HG02623 (cell line): ENCODE data around the gene HMCN1.

ENCODE experiments used
- ATAC-seq: cut with Tn5 transposase; IDR thresholded peaks from one replicate; pipeline ENCODE4 v1.9.1; 2021; ENCODE audit warnings: moderate library complexity; ENCODE audit not compliant: unreplicated experiment

The HMCN1 gene

DNA sequence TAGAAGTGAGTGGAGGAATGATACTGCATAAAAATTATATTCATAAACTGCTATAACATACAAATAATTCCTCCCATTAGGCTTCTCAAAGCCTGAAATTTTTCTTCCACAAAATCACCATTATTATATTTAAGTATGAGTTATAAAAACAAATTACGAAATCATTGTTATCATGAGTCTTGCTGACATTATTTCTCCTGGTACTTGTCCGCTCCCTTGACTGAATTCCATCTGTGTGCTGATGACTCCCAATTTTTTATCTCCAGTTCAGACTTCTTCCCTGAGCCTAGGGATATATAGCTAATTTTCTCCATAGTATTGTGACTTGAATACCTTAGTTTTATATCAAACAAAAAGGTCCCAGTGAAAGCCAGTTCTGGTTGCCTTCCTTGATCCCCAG is 268.2 kb downstream of the HMCN1 start:
- ATAC-seq: no peak

GRCh38 chr1:186009039-186009737 is 275.0 kb downstream of the HMCN1 start:
- no peak for ATAC-seq

DNA sequence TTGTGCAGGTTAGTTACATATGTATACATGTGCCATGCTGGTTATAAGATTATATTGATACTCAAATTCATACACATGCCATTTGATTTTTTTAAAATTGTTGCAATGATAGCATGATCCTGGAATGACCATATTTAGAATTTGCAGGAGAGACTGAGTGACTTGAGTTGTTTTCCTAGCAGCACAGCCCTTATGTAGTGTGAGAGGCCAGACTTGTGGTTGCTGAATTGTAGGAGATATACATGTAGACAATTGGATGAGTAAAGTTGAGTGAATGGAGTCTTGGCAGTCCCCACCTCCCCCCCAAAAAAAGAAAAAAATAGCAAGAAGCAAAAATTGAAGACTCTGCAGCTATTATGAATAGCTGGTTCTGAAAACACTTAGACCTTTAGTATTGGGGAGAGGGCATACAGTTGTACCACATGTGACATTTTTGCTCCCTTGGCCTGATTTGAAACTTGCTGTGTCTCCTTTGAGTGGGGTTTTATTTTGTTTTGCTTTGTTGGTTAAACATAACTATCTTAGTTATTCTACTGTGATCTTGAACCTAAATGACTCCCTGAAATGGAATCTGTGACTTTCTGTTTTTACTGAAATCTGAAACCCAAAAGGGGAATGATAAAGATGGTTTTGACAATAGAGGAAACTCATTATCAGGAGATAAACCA is 280.3 kb downstream of the HMCN1 start:
- no peak for ATAC-seq

- ATAC-seq: no peak
Observed at GRCh38 chr1:186016856-186017255, 282.7 kb downstream of the HMCN1 start.

- ATAC-seq: no peak
Observed at GRCh38 chr1:186022184-186022583, 288.0 kb downstream of the HMCN1 start.

DNA sequence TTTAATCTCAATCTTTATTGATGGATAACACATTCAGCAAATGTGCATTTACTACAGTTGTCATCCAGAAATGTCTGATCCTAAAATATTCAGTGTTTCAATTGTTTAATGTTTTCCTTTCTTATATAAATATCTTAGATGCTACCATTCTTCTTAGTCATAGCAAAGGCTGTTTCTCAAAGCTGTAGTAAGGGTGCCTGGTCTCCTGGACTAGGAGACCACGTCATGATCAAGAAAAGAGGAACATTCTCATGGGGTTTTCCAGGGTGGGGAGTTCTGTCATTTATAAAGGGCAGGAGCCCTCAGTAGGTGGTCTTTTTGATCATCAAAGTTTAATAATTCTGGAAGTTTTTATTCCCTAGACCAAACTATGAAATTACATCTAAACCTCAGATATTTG is 292.8 kb downstream of the HMCN1 start:
- ATAC-seq: no peak

GRCh38 chr1:186027621-186028020 is 293.4 kb downstream of the HMCN1 start:
- ATAC-seq: no peak

GRCh38 chr1:186030453-186030852 is 296.3 kb downstream of the HMCN1 start:
- no peak for ATAC-seq

- no peak for ATAC-seq
Observed at GRCh38 chr1:186033847-186034271, 299.7 kb downstream of the HMCN1 start.

DNA sequence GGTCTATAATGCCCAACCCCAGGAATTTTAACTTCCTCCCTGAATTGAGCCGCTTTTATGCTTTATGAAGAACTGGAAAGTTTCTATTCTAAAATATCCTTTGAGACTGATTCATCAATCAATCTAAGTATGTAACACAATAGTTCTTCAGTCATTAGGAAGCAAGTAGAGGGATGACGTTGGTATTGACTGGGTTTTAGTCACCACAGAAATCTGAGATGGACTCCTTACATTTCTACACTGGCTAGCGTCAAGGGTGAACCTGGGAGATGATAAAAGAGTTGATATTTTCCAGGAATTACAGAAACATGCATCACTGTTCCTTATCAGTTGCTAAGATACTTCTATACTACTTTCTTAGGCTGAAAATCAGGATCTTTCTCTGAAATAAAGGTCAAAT is 308.0 kb downstream of the HMCN1 start:
- ATAC-seq: no peak

DNA sequence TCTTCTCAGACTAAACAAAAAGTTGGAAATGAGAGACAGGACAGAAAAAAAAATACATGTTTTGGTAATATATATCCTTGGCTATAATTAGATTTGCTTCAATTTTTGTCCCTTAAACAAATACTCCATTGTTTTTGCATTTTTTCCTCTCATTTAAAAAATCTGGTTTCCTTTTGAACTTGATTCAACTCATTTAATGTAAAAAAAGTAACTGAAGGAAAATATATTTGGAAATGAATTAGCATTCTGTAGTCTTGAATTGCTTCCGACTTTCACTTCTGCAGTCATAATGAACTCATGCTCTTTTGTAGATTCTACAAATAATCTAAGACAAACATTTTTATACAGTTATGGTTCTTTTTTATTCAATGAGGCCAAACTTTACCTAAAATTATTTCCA is 309.1 kb downstream of the HMCN1 start:
- no peak for ATAC-seq

DNA sequence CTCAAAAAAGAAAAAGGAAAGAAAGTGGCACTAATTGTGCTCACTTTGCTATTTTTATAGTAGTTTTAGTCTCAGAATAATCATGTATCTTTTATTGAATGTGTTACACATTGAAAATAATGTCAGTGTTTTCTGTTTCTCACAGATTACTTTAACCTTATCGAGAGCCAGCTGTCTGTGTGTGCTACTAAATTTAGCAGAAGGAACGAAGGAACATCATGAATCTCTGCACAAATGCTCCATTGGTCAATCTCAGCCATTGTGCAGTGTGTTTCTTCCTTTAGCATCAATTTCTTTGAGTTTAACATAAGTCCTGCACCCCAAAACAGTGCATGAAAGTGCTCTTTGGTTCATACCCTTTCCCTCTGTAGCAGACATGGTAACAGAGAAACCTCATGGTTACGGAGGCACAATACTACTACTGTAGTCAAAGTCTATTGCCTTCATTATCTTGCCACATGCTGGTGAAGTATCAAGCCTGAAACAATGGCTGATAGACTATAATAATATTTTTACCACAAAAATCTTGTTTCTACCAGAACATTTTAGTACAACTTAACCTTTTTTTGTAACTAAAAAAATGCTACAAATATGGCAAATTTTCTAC is 310.0 kb downstream of the HMCN1 start:
- ATAC-seq: no peak

DNA sequence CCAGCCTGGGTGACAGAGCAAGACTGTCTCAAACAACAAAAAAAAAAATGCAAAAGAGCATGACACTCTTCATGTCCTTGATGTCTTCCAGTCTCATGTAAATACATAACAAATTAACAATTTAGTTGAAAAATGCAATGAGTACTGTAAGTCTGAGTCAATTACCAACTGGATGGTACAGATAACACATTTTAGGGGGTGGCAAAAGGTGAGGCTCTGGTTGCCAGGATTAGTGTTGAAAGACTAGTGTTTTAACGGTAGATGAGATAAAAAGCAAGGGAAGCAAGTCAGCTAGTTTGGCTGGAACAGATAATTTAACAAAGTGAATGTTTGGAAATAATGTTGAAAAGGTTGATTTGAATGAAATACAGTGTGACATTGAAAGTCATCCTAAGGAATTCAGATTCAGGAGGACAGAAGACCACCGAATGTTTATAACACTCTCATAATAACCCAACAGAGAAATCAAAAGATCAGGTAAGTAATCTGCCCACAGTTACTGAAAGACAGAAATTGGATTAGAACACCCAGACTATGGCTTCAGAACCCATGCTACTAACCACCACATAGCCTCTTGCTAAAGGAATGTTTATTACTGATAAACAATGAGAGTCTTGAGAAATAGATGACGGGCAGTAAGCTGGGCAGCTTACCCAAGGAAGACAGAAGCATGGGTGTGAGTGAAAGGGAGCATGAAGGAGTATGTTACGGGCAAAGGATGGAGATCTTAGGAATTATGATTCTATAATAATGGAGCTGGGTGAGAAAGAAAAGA is 312.4 kb downstream of the HMCN1 start:
- ATAC-seq: no peak

DNA sequence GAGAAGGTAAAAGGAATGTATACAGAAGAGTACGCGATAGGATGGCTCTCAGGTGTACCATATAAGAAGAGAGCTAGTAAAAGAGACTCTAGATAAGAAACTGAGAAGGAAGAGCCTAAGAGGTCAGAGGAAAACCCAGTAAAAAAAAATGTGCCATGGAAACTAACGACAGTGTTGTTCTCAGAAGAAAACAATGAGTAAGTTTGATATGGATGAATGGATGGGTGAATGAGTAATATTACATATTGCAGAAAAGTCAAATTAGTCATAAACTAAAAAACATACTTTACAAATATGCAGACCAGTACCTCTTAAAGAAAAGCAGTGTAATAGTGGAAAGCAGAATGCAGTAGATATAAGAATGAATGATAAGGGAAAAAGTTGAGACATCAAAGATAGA is 316.2 kb downstream of the HMCN1 start:
- ATAC-seq: no peak

GRCh38 chr1:186054003-186054402 is 319.8 kb downstream of the HMCN1 start:
- ATAC-seq: no peak

DNA sequence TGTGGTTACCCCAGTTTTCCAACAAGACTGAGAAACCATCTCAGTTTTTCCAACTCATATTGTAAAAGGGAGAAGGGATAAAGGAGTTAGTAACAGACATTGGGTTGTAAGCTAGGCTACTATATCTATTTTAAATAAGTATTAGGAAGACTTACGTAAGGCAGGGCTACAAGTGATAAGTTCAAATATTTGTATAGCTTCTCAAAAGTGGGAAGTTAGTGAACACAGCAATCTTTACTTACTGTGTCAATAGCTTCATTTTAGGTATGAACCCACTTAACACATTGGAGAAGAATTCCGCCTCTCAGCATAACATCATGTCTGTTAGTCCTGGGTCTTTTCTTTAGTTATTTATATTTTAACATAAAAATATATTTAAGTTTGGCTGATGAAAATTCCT is 320.7 kb downstream of the HMCN1 start:
- no peak for ATAC-seq

DNA sequence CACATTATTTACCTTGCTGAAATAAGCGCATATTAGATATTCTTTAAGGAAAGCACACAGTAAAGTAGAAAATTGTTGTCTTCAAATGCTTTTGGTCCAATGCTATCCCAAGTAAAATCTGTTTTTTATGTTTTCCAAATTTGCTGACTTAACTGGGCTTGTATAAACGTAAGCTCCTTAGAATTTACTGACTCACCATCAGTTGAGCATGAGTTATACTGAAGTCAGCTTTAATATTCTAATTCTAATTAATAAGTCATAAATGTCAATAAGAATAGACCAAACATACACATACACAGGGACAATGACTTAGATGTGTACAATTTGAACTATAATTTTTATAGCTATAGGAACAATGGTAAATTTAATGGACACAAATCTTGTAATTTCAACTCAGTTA is 321.7 kb downstream of the HMCN1 start:
- ATAC-seq: no peak

DNA sequence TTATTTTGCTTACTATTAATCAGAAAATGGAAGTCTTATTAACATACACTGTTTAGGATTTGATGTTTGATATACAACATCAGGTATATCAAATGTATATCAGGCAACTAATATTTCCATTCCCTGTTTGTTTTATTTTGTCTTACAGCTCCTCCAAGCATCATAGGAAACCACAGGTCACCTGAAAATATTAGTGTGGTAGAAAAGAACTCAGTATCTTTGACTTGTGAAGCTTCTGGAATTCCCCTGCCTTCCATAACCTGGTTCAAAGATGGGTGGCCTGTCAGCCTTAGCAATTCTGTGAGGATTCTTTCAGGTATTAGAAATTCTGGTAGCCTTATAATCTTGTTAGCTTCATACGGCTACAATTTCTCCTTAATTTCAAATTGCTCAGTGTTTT is 322.9 kb downstream of the HMCN1 start:
- no peak for ATAC-seq

GRCh38 chr1:186059311-186059710 is 325.1 kb downstream of the HMCN1 start:
- ATAC-seq: no peak

DNA sequence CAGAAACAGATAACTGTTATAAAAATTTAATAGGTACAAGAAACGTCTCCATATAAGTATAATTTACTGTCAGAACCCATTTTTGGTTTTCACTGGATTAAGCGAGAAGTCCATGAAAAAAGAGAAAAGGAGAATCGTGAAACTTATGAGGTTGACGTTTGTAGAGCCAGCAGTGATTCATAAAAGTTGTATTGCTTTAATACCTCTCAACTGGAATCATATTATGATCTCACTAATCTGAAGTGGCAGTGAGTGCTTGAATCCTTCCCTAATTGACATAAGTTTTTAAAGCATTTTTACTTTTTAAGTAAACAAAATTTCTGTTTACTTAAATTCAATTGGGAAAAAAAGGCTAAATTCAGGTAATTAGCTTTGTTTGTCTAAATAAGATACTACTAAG is 325.6 kb downstream of the HMCN1 start:
- no peak for ATAC-seq

DNA sequence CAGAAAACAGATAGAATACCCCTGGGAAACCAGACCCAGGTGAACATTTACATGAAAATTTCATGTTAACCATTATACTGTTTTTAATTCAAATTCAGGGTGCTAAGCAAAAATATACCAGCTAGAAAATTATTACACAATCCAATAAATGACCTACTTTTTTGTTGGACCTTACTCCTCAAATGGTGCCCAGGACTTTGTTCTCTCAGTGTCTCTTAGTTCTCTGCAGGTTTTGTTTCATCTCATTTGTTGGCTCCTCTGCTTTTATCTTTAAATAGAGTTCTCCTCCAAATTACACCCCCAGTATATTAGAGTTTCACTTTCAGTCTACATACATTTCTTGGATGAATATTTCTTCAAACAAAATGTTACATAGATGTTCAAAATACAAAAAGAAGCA is 326.0 kb downstream of the HMCN1 start:
- no peak for ATAC-seq
